Measurements from ENCODE around the gene SLC9A7. TPM values are rescaled to one million over a fixed set of nuclear protein-coding genes. Genes with fewer than 3 reads are reported as not detected.

Gene SLC9A7
- total RNA-seq, 1 donor from 2014 or later, result 11.4 TPM

- no peak for DNase-seq (ENCODE audit: low spot score)
- H3K4me1 Mint-ChIP-seq (ENCODE audit: unreplicated experiment), result peaks cover 29% of the 10 kb centered on the region
Measured at GRCh38 chrX:46582966-46583365, 176.0 kb downstream of the SLC9A7 start.

GRCh38 chrX:46582325-46582724 is 176.6 kb downstream of the SLC9A7 start:
- H3K36me3 Mint-ChIP-seq (ENCODE audit: low read depth, unreplicated experiment), result peaks cover 9% of the 10 kb centered on the region
- peak overlapping the region; percentile 36 for H3K27ac Mint-ChIP-seq (ENCODE audit: unreplicated experiment)
- peaks cover 30% of the 10 kb centered on the region for H3K4me1 Mint-ChIP-seq (ENCODE audit: unreplicated experiment)
- no peak for DNase-seq (ENCODE audit: low spot score)
- H3K4me3 Mint-ChIP-seq (ENCODE audit: unreplicated experiment), result no peak overlapping the region
- TF ChIP-seq CTCF (IDR thresholded peaks at IDR 0.05; ENCODE audit: unreplicated experiment), result no peak
- H3K27me3 Mint-ChIP-seq (ENCODE audit: unreplicated experiment), result no peaks in the 10 kb centered on the region
- H3K9me3 Mint-ChIP-seq (ENCODE audit: unreplicated experiment), result no peaks in the 10 kb centered on the region

More at GRCh38 chrX:46582966-46583365, 176.0 kb downstream of the SLC9A7 start:
- no peak overlapping the region for H3K27ac Mint-ChIP-seq (ENCODE audit: unreplicated experiment)
- no peak for TF ChIP-seq CTCF (IDR thresholded peaks at IDR 0.05; ENCODE audit: unreplicated experiment)
- no peaks in the 10 kb centered on the region for H3K9me3 Mint-ChIP-seq (ENCODE audit: unreplicated experiment)
- H3K36me3 Mint-ChIP-seq (ENCODE audit: low read depth, unreplicated experiment), result peaks cover 9% of the 10 kb centered on the region
- H3K4me3 Mint-ChIP-seq (ENCODE audit: unreplicated experiment), result no peak overlapping the region
- no peaks in the 10 kb centered on the region for H3K27me3 Mint-ChIP-seq (ENCODE audit: unreplicated experiment)

- Mint-ChIP-seq H3K4me3 (ENCODE audit: unreplicated experiment) (no peak overlapping the region), H3K36me3 (ENCODE audit: low read depth, unreplicated experiment) (peaks cover 13% of the 10 kb centered on the region), H3K27me3 (ENCODE audit: unreplicated experiment) (peaks cover under 1% of the 10 kb centered on the region), H3K9me3 (ENCODE audit: unreplicated experiment) (no peaks in the 10 kb centered on the region), H3K27ac (ENCODE audit: unreplicated experiment) (no peak overlapping the region), H3K4me1 (ENCODE audit: unreplicated experiment) (peaks cover 33% of the 10 kb centered on the region)
- TF ChIP-seq CTCF (IDR thresholded peaks at IDR 0.05; ENCODE audit: unreplicated experiment), result no peak
- no peak for DNase-seq (ENCODE audit: low spot score)
Measured at GRCh38 chrX:46580613-46581012, 178.3 kb downstream of the SLC9A7 start.

- no peak overlapping the region for H3K4me3 Mint-ChIP-seq (ENCODE audit: unreplicated experiment)
- no peaks in the 10 kb centered on the region for H3K9me3 Mint-ChIP-seq (ENCODE audit: unreplicated experiment)
- no peak overlapping the region for H3K27ac Mint-ChIP-seq (ENCODE audit: unreplicated experiment)
- no peak for TF ChIP-seq CTCF (IDR thresholded peaks at IDR 0.05; ENCODE audit: unreplicated experiment)
- H3K36me3 Mint-ChIP-seq (ENCODE audit: low read depth, unreplicated experiment), result peaks cover 13% of the 10 kb centered on the region
- DNase-seq (ENCODE audit: low spot score), result no peak
- peaks cover 4% of the 10 kb centered on the region for H3K27me3 Mint-ChIP-seq (ENCODE audit: unreplicated experiment)
- H3K4me1 Mint-ChIP-seq (ENCODE audit: unreplicated experiment), result peaks cover 31% of the 10 kb centered on the region
Measured at GRCh38 chrX:46579250-46579649, 179.7 kb downstream of the SLC9A7 start.

- no peak for TF ChIP-seq CTCF (IDR thresholded peaks at IDR 0.05; ENCODE audit: unreplicated experiment)
- H3K9me3 Mint-ChIP-seq (ENCODE audit: unreplicated experiment), result no peaks in the 10 kb centered on the region
- H3K4me1 Mint-ChIP-seq (ENCODE audit: unreplicated experiment), result peaks cover 30% of the 10 kb centered on the region
- peak overlapping the region; percentile 61 for H3K27ac Mint-ChIP-seq (ENCODE audit: unreplicated experiment)
- peak overlapping the region; percentile 95 for H3K4me3 Mint-ChIP-seq (ENCODE audit: unreplicated experiment)
- DNase-seq (ENCODE audit: low spot score), result no peak
- peaks cover 9% of the 10 kb centered on the region for H3K36me3 Mint-ChIP-seq (ENCODE audit: low read depth, unreplicated experiment)
- H3K27me3 Mint-ChIP-seq (ENCODE audit: unreplicated experiment), result peaks cover 5% of the 10 kb centered on the region
Measured at GRCh38 chrX:46577221-46578005, 181.5 kb downstream of the SLC9A7 start.
